ENCODE data around the gene YDJC.
"Not testable (repeated sequence)": the region's sequence is repeated elsewhere in the genome, so short reads cannot be mapped to it uniquely, and the experiment has no call there.

GRCh38 chr22:21645513-21645912, 15.7 kb upstream of the YDJC start:
- not testable (repeated sequence) for TF ChIP-seq CTCF (IDR thresholded peaks at IDR 0.05; ENCODE audit: low read depth, low read length); EZH2phosphoT487 (IDR thresholded peaks at IDR 0.05; ENCODE audit: low read depth)

Data from OCI-LY3 (cell line).